HepG2 (cell line): ENCODE results near the gene C3orf18. TPM values are rescaled to one million over a fixed set of nuclear protein-coding genes. Genes with fewer than 3 reads are reported as not detected.

Experiments used
- AKAP8 ChIP-seq: sonication (generic); formaldehyde crosslinking; IDR thresholded peaks from 2 replicates; pipeline ENCODE4 v1.5.1; 2020; ENCODE audit warnings: mild to moderate bottlenecking, missing genetic modification reagents
- ATF7 ChIP-seq, 2 experiments: fragments of 450-650 bp in 1 of 2; sonication (generic) in 1 of 2; formaldehyde crosslinking in 1 of 2; IDR thresholded peaks; 2 replicates each; pipeline versions ENCODE4 v1.4.0 to v1.6.1; 2016 to 2020; ENCODE audit warnings: antibody characterized with exemption in 1 of 2, mild to moderate bottlenecking in 1 of 2, missing genetic modification reagents in 1 of 2
- EED ChIP-seq: sonication (generic); formaldehyde crosslinking; IDR thresholded peaks from 2 replicates; pipeline ENCODE4 v1.5.0; 2020; ENCODE audit warnings: mild to moderate bottlenecking, missing genetic modification reagents
- FOXK2 ChIP-seq: fragments of 450-650 bp; IDR thresholded peaks from 2 replicates; pipeline ENCODE4 v1.6.1; 2016
- GATA4 ChIP-seq: sonication (generic); IDR thresholded peaks from 2 replicates; pipeline ENCODE4 v1.6.1; 2016; ENCODE audit warnings: antibody characterized with exemption, low read depth, borderline replicate concordance
- RNF2 ChIP-seq: fragments of 450-650 bp; conservative IDR thresholded peaks from 2 replicates; pipeline ENCODE4 v1.6.1; 2016; ENCODE audit warnings: low read depth
- SNAPC2 ChIP-seq: sonication (generic); formaldehyde crosslinking; IDR thresholded peaks from 2 replicates; pipeline ENCODE4 v1.8.1; 2022; ENCODE audit warnings: mild to moderate bottlenecking, missing genetic modification reagents
- TGIF2 ChIP-seq: IDR thresholded peaks from 2 replicates; pipeline ENCODE4 v1.6.1; 2016; ENCODE audit warnings: control low read depth, missing compliant biosample characterization
- ZFAT ChIP-seq: sonication (generic); formaldehyde crosslinking; conservative IDR thresholded peaks from 2 replicates; pipeline ENCODE4 v1.8.1; 2023; ENCODE audit warnings: missing genetic modification reagents, inconsistent platforms
- polyA plus RNA-seq, 8 experiments: library from polyadenylated mRNA; depleted of rRNA in 3 of 8; stranded (reverse) in 7 of 8; unstranded in 1 of 8; fragments of >200 nt; fragmentation: Illumina TruSeq in 4 of 8; extraction: Trizol in 4 of 8; gene quantifications; 2 replicates each; pipeline versions ENCODE4 v1.2.1 to v1.2.3, GENCODE V29; 2011 to 2016; ENCODE audit warnings: low read depth in 4 of 8, missing spikeins in 1 of 8, mixed read lengths in 1 of 8; ENCODE audit not compliant: insufficient read depth in 1 of 8
- total RNA-seq, 5 experiments: library from RNA; depleted of rRNA; stranded (reverse); fragments of >200 nt; fragmentation: Illumina TruSeq; extraction: Trizol; gene quantifications; 2 replicates each; pipeline ENCODE4 v1.2.3, GENCODE V29; 2016; ENCODE audit warnings: low read depth in 1 of 5
- TF ChIP-seq, protein P1 (sequence below): sonication (generic); formaldehyde crosslinking; IDR thresholded peaks from 2 replicates; pipeline ENCODE4 v1.4.0; 2020; ENCODE audit warnings: missing genetic modification reagents, borderline replicate concordance
- TF ChIP-seq, protein P2 (sequence below): sonication (generic); formaldehyde crosslinking; IDR thresholded peaks from 2 replicates; pipeline ENCODE4 v1.4.0; 2020; ENCODE audit warnings: missing genetic modification reagents, low read depth, mild to moderate bottlenecking, borderline replicate concordance
- TF ChIP-seq, protein P3 (sequence below): sonication (generic); formaldehyde crosslinking; IDR thresholded peaks from 2 replicates; pipeline ENCODE4 v1.5.0; 2020; ENCODE audit warnings: missing genetic modification reagents
- TF ChIP-seq, protein P4 (sequence below): sonication (generic); formaldehyde crosslinking; IDR thresholded peaks from 2 replicates; pipeline ENCODE4 v1.4.0; 2020; ENCODE audit warnings: low read depth, mild to moderate bottlenecking, missing genetic modification reagents
- TF ChIP-seq, protein P5 (sequence below): sonication (generic); formaldehyde crosslinking; conservative IDR thresholded peaks from 2 replicates; pipeline ENCODE4 v1.4.0; 2020; ENCODE audit warnings: missing genetic modification reagents
- TF ChIP-seq, protein P6 (sequence below): sonication (generic); formaldehyde crosslinking; IDR thresholded peaks from 2 replicates; pipeline ENCODE4 v1.5.0; 2020; ENCODE audit warnings: mild to moderate bottlenecking, missing genetic modification reagents

Gene C3orf18
- total and polyA plus RNA-seq, 2 of the 13 experiments (the other 11 are each of a cell fraction or from before 2014, with no cell fraction given): 1.6 to 4.8 TPM

DNA sequence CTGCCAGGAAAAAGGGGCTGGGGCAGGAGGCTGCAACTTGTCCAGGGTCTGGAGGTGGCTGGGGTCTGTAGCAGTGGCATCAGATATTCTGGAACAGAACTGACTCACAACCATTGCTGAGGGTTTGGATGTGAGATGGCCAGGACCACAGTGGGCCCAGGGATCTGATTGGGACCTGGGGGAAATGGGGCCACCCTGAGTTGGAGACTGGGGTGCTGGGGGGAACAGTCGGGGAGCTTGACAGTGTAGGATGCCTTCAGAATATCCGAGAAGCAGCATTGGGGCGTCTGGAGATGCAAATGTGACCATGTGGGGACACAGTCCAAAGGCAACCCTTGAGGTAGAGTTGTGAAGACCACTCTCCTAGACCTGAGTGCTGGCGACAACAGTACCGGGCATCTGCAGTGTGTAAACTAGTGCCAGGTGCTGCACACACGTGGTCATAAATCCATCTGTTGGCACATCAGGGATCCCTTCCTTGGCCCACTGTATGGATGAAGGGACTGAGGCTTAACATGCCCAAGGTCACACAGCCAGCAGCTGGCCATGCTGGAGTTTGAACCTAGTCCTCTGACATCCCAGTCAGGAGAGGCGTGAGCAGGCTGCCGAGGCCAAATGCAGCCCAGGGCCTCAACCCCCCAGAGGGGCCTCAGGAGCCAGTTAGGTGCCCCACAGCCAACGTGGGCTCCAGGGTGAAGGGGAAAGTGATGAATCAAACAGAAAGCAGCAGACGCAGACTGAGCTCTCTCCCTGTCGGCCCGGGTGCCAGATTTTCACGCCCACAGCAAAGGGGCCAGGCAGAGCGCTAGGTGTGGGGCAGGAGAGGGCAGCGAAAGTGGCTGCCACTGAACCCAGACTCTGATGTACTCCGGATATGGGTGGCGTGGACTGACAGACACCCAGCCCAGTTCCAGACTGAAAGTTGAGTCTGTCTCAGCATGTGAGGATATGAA lies 20.5 kb upstream of the C3orf18 start (continued):
- TF ChIP-seq, protein P1, sequence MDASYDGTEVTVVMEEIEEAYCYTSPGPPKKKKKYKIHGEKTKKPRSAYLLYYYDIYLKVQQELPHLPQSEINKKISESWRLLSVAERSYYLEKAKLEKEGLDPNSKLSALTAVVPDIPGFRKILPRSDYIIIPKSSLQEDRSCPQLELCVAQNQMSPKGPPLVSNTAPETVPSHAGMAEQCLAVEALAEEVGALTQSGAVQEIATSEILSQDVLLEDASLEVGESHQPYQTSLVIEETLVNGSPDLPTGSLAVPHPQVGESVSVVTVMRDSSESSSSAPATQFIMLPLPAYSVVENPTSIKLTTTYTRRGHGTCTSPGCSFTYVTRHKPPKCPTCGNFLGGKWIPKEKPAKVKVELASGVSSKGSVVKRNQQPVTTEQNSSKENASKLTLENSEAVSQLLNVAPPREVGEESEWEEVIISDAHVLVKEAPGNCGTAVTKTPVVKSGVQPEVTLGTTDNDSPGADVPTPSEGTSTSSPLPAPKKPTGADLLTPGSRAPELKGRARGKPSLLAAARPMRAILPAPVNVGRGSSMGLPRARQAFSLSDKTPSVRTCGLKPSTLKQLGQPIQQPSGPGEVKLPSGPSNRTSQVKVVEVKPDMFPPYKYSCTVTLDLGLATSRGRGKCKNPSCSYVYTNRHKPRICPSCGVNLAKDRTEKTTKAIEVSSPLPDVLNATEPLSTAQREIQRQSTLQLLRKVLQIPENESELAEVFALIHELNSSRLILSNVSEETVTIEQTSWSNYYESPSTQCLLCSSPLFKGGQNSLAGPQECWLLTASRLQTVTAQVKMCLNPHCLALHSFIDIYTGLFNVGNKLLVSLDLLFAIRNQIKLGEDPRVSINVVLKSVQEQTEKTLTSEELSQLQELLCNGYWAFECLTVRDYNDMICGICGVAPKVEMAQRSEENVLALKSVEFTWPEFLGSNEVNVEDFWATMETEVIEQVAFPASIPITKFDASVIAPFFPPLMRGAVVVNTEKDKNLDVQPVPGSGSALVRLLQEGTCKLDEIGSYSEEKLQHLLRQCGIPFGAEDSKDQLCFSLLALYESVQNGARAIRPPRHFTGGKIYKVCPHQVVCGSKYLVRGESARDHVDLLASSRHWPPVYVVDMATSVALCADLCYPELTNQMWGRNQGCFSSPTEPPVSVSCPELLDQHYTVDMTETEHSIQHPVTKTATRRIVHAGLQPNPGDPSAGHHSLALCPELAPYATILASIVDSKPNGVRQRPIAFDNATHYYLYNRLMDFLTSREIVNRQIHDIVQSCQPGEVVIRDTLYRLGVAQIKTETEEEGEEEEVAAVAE (CRISPR knock-in tag): no peak
- TF ChIP-seq GATA4: no peak
- TF ChIP-seq, protein P2, sequence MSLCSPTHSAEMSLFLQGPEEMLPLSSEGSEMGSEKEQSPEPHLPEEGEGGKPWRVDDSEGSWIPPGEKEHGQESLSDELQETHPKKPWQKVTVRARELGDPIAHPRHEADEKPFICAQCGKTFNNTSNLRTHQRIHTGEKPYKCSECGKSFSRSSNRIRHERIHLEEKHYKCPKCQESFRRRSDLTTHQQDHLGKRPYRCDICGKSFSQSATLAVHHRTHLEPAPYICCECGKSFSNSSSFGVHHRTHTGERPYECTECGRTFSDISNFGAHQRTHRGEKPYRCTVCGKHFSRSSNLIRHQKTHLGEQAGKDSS (CRISPR knock-in tag): peak; percentile 68; the same call in 1 of the 2 replicates
- TF ChIP-seq, protein P3, sequence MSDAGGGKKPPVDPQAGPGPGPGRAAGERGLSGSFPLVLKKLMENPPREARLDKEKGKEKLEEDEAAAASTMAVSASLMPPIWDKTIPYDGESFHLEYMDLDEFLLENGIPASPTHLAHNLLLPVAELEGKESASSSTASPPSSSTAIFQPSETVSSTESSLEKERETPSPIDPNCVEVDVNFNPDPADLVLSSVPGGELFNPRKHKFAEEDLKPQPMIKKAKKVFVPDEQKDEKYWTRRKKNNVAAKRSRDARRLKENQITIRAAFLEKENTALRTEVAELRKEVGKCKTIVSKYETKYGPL: no peak
- 0 out of 2 replicates have a peak, but pooled peaks have one; percentile 36 for TF ChIP-seq TGIF2
- no peak; the same call in none of the 2 replicates for TF ChIP-seq AKAP8 (CRISPR knock-in tag)
- TF ChIP-seq FOXK2: no peak
- TF ChIP-seq, protein P4, sequence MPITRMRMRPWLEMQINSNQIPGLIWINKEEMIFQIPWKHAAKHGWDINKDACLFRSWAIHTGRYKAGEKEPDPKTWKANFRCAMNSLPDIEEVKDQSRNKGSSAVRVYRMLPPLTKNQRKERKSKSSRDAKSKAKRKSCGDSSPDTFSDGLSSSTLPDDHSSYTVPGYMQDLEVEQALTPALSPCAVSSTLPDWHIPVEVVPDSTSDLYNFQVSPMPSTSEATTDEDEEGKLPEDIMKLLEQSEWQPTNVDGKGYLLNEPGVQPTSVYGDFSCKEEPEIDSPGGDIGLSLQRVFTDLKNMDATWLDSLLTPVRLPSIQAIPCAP (CRISPR knock-in tag): no peak
- no peak for TF ChIP-seq ZFAT
- TF ChIP-seq, protein P5, sequence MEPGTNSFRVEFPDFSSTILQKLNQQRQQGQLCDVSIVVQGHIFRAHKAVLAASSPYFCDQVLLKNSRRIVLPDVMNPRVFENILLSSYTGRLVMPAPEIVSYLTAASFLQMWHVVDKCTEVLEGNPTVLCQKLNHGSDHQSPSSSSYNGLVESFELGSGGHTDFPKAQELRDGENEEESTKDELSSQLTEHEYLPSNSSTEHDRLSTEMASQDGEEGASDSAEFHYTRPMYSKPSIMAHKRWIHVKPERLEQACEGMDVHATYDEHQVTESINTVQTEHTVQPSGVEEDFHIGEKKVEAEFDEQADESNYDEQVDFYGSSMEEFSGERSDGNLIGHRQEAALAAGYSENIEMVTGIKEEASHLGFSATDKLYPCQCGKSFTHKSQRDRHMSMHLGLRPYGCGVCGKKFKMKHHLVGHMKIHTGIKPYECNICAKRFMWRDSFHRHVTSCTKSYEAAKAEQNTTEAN (CRISPR knock-in tag): peak; percentile 41; the same call in 1 of the 2 replicates
- TF ChIP-seq, protein P6, sequence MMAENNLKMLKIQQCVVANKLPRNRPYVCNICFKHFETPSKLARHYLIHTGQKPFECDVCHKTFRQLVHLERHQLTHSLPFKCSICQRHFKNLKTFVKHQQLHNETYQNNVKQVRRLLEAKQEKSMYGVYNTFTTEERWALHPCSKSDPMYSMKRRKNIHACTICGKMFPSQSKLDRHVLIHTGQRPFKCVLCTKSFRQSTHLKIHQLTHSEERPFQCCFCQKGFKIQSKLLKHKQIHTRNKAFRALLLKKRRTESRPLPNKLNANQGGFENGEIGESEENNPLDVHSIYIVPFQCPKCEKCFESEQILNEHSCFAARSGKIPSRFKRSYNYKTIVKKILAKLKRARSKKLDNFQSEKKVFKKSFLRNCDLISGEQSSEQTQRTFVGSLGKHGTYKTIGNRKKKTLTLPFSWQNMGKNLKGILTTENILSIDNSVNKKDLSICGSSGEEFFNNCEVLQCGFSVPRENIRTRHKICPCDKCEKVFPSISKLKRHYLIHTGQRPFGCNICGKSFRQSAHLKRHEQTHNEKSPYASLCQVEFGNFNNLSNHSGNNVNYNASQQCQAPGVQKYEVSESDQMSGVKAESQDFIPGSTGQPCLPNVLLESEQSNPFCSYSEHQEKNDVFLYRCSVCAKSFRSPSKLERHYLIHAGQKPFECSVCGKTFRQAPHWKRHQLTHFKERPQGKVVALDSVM: 0 out of 2 replicates have a peak, but pooled peaks have one; percentile 13
- no peak for TF ChIP-seq RNF2
- TF ChIP-seq ATF7 (IDR thresholded peaks at IDR 0.05): no peak
- no peak for TF ChIP-seq ATF7 (CRISPR knock-in tag; IDR thresholded peaks at IDR 0.05)
- no peak for TF ChIP-seq EED (CRISPR knock-in tag)
- TF ChIP-seq SNAPC2 (CRISPR knock-in tag): peak; percentile 66; the same call in 1 of the 2 replicates
